Sigmoid colon (tissue), 4 donors: ENCODE data around the gene XNDC1N.

ENCODE experiments used
- CTCF ChIP-seq, 4 experiments: fragments of 450-650 bp in 3 of 4; fragments of 200-600 bp in 1 of 4; IDR thresholded peaks; one replicate each; pipeline ENCODE4 v1.5.1; 2016 to 2019; ENCODE audit warnings: antibody characterized with exemption in 4 of 4, mild to moderate bottlenecking in 3 of 4, moderate library complexity in 2 of 4
- POLR2A ChIP-seq, 2 donors: fragments of 450-650 bp; IDR thresholded peaks; one replicate each; pipeline ENCODE4 v1.6.1; 2016; ENCODE audit warnings: antibody characterized with exemption in 2 of 2, mild to moderate bottlenecking in 2 of 2, moderate library complexity in 2 of 2
- POLR2AphosphoS5 ChIP-seq, 4 donors: sonication (generic); formaldehyde crosslinking; IDR thresholded peaks; one replicate each; pipeline ENCODE4 v1.6.1; 2017; ENCODE audit warnings: antibody characterized with exemption in 4 of 4

DNA sequence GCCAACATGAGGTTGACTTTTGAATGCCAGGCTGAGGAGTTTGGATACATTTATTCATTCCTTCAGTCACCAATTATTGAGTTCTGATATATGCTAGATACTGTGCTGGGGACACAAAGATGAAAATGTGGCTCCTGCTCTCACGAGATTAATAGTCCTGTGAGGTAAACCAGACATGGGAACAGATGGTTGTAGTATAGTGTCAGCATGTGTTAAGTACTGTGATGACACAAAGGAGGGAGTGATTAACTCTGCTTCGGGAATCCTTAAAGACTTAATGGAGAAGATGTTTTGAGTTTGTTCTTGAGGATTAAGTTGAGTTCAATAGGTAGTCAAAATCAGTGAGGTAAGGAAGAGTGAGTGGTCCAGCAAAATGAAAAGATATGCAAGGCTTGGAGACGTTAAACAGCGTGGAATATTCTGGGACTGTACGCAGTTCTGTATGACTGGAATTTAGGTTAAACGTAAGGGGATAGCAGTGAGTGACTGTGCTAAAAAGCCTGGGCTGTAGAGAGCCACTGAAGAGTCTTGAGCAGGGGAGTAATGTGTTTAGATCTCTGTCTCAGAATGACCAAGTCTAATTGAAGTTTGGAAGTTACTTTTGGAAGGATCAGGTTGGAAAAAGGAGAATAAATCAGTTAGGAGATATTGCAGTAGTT lies 12.3 kb upstream of the XNDC1N start:
- no peak for TF ChIP-seq CTCF (IDR thresholded peaks at IDR 0.05)
- TF ChIP-seq POLR2A (IDR thresholded peaks at IDR 0.05): no peak
- no peak for TF ChIP-seq POLR2AphosphoS5 (IDR thresholded peaks at IDR 0.05)
